NCI-H146 (cell line): Measurements from ENCODE around the gene STAC2.

Experiments
- DNase-seq: peaks from one replicate; lab custom pipeline; 2025; lab: John Stamatoyannopoulos, UW

The STAC2 gene

GRCh38 chr17:39209317-39210092, 16.2 kb downstream of the STAC2 start:
- DNase-seq = peak; percentile 31

GRCh38 chr17:39208893-39209292, 16.9 kb downstream of the STAC2 start:
- DNase-seq = peak; percentile 22

DNA sequence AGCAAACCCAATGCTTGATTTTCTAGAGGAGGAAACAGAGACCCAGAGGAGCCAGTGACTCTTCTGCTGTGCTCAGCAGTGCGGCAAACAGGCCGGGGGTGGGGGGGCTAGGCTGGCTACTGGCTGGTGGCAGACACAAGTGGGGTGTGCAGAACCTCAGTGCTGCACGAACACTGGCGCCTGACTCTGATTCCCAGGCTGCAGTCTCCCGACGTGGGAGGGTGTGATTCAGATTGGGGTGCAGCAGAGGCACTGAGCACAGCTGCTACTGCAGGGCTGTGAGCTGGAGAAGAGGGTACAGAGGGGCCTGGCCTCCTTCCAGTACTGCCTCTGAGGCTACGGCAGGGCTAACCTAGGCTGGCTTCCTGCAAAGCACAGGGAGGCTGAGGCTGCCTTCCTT, 17.6 kb downstream of the STAC2 start:
- DNase-seq = no peak

- DNase-seq = no peak
These were observed 20.6 kb downstream of the STAC2 start for GRCh38 chr17:39205112-39205526.

- no peak for DNase-seq
These were observed 21.5 kb downstream of the STAC2 start for GRCh38 chr17:39204245-39204644.

GRCh38 chr17:39200957-39201510, 24.7 kb downstream of the STAC2 start:
- DNase-seq = no peak

DNA sequence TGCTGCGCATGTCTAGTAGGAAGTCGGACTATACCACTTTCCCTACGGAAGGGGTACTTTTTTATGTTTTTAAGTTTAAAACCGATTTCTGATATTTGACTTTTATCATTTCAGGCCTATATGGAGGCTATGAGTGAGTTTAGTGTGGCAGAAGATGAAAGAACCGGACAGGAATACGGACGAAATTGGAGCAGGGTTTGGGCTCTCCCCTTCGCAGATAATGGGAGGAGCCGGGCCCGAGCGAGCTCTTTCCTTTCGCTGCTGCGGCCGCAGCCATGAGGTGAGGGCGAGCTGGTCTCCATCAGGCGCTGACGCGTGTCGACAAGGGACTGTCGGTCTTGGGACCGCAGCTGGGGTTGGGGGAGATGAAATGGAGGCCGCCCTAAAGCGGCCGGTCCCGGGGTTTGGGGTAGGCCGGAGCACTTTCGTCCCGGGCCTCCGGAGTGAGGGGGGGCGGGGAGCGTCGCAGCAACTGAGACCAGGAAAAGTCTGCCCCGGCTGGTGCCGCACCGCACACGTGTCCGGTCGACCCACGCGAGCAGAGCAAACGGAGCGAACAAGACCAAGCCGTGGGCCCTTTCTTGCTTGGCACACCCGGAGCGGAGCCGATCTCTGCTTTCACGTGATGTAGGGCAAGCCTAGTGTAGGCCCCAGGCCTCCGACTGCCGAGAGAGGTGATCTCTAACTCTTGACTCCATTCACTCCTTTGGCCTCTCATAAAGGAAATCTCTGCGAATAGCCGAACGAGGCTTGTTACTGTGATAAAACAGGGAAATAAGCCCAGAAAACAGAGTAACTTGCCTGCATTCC, 25.5 kb downstream of the STAC2 start, which contains the start of gene RPL19:
TSS of gene RPL19 (plus strand) at position 214 of the 810 bp plus-strand sequence. CDS start at position 276, 62 bp downstream.
- DNase-seq = peak; percentile 78

- peak; percentile 97 for DNase-seq
These were observed 26.0 kb downstream of the STAC2 start for GRCh38 chr17:39199820-39200069.

DNA sequence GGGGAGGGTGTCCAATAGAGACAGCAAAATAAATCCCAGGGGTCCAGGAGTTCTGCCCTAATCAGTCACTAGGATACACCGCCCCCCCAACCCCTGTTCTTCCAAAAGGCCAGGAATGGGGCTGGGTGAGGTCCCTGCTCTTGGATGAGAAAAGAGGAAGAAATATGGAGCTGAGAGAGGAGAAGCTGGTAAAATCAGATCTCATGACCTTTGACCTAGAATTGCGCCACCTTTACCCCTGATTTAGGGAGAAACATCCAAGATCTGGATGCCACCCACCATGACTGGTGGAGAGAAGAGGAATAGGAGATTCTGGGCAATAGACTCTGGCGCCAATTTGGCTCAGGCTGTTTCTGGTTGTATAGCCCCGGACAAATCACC, 27.6 kb downstream of the STAC2 start:
- DNase-seq = peak; percentile 46

- DNase-seq = peak; percentile 89
These were observed 28.2 kb downstream of the STAC2 start, which contains the start of gene CACNB1 for GRCh38 chr17:39197380-39198185. Gene CACNB1, minus strand, starts transcription at chr17:39197669. Its CDS starts 174 bp downstream, at chr17:39197495.

- DNase-seq = peak; percentile 66
These were observed 28.9 kb downstream of the STAC2 start for GRCh38 chr17:39196808-39197291.

- no peak for DNase-seq
These were observed 29.4 kb downstream of the STAC2 start for GRCh38 chr17:39196241-39196807.

DNA sequence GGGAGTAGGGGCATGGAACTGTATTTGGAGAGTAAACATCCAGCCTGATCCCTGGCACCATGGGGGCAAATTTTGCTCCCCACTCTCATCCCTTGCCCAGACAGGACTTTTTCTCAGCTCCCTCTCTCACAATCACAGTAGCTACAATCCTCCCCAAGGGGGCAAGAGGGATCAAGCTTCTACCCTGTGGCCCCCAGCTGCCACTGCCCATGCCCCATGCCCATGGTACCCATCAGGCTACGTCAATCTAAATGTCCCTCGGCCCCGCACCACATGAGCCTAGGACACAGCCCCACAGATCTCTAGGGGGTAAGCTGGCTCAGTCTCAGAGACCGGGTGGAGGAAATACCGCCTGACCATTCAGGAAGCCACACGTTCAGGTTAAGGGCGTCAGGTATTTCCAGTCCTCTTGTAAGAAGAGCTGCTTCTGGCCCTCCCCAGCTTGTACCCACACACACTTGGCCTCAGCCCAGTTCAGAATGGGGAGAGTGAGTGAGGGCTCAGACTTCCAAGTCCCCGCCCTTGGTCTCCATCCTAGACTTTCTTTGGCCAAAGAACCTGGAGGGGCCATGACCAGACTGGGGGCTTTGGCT, 30.1 kb downstream of the STAC2 start:
- DNase-seq = no peak

- DNase-seq = no peak
These were observed 30.7 kb downstream of the STAC2 start for GRCh38 chr17:39194985-39195524.

DNA sequence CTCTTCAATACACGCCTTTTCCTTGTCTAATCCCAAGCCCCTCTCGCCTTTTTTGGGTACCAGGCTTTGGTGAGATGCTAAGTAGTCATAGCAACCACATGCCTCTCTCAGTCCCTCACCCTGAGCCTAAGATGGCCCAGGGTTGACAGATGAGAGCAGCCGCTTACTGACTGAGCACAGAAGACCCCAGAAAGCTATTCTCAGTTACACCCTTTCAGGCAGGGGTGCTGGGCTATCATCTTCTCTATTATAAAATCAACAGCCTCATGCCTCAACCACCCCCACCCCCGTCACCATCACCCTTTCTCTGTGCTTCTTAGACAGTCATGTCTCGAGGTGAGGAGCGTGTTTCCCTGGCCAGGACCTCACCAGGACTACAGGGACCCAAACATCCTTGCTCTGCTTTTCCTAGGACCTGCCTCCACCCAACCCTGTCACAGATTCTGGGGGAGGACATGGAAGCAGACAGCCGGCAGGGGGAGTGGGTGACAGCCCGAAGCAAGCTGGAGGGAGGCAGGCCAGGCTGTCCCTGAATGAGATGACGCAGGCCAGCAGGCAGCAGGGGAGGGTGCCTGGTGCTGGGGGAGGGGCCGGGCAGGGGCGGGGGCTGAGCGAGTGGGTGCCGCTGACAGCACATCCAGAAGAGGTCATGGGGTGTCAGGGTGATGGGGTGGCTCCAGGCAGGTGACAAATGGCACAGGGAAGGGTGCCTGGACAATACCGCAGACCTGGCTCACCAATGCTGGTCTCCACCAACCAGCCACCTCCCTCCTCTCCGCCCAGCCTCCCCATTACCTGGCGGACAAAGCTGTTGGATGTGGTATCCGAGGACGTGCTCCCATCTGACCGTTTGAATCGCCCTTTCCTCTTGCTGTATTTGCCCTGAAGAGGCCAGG, 31.4 kb downstream of the STAC2 start:
- no peak for DNase-seq

GRCh38 chr17:39193346-39193745, 32.4 kb downstream of the STAC2 start:
- DNase-seq = no peak

DNA sequence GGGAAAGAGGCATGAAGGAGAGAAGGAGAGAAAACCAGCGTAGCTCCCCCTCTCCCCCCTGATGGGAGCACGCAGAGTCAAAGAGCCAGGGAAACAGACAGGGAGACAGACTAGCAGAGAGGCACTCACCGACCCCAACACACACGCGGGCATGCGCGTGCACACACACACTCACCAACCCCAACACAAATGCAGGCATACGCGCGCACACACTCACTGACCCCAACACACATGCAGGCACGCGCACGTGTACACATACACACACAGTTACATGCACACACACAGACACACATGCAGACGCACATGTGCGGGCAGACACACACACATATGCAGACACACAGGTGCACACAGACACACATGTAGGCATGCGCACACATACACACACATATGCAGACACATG, 32.8 kb downstream of the STAC2 start:
- no peak for DNase-seq

DNA sequence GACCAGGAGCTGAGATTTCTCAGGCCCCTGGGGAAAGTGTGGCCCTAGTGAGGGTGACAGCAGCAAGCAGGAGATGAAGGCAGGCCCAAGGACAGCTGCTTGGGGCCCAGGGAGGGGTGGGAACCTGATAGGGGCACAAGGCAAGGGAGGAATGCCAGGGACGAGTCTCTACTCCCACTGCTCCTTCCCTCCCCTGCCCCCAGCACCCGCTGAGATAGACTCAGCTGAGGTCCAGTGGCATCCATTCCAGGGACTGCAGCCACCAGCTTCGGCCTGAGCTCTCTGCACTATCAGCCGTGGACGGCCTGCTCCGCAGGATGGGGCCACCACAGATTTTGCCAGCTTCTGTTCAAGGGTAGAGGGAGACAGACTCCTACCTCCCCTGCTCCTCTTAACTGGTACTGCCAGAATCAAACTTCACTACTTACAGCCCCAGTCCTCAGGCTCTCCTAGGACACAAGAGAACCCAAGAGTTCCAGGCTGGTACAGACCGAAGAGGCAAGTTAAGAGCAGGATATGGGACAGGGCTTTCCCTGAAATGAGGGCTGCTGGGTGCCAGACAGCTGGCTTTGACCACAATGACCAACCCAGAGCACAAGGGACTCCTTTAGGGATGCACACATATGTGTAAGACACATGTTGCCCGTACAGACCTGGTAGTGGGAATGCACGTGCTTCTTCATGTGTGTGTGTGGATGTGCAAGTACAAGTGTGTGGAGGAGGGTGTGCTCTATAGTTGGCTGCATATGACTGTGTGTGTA, 33.8 kb downstream of the STAC2 start:
- DNase-seq = no peak

DNA sequence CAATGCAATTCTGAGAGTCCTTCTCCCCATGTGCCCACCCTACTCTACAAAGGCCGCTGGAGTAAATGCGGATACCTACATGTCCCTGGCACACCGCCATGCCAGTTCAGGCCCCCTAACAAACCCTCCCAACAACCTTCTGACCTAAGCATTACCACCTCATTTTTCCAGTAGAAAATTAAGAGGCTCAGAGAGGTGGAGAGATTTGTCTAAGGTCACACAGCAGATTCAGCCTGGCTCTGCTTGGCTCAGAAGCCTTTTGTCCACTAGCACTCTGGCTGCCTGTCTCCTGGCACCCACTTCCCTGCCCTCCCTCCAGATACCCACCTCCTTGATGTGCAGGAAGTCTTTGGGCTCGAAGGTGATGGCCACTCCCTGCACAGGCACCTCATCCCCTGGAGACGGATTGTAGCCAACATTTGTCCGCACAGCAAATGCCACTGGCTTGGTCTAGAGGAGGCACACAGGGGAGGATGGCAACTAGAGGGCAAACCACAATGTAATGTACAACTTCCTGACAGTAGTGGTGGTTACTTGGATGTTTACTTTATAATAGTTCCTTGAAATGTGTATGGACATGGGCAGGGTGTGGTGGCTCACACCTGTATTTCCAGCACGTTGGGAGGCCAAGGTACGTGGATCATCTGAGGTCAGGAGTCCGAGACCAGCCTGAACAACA, 38.5 kb downstream of the STAC2 start:
- no peak for DNase-seq
